Measurements from ENCODE around the gene UROC1. TPM values are rescaled to one million over a fixed set of nuclear protein-coding genes. Genes with fewer than 3 reads are reported as not detected.

The UROC1 gene
- total RNA-seq, 1 experiment from 2014 or later, result not detected

DNA sequence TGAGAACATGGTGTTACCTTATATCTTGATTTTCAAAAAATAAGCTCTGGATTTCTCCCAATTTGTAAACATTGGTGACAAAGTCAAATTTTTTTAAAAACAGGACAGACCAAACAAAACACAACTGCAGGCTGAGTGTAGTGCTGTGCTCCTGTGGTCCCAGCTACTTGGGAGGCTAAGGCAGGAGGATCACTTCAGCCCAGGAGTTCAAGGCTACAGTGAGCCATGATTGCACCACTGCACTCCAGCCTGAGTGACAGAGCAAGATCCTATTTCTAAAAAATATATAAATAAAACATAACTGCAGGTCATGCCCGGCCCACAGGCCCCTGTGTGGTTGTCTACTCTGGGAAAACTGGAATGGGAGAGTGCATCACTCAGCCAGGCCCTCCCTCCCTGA, 37.9 kb downstream of the UROC1 start:
- CTCF ChIA-PET, result no interaction called here
- ATAC-seq, result no peak

More for the DNA sequence above, 37.9 kb downstream of the UROC1 start:
- Histone ChIP-seq H4K20me1 (ENCODE audit: insufficient read depth) (no peaks in the 10 kb centered on the region), H3K9me3 (ENCODE audit: control insufficient read depth in 1 of 2, insufficient read depth in 1 of 2, low read depth in 1 of 2, low read length in 2 of 2) (no peaks in the 10 kb centered on the region), H3K4me2 (ENCODE audit: low read length) (no peak overlapping the region), H3K9me2 (ENCODE audit: insufficient read depth) (no peaks in the 10 kb centered on the region), H3K27me3 (ENCODE audit: insufficient read depth, low read length) (no peaks in the 10 kb centered on the region), H2AFZ (ENCODE audit: low read depth, low read length, poor library complexity, severe bottlenecking) (no peak overlapping the region), H3K4me1 (ENCODE audit: control insufficient read depth in 1 of 2, insufficient read depth in 2 of 2, low read length in 2 of 2) (peaks cover 4 to 10% of the 10 kb centered on the region in 2 experiments; a peak in 3 of 4 replicates), H3K4me3 (replicated peaks in 1 of 2; ENCODE audit: low read depth in 1 of 2, low read length in 2 of 2) (no peak overlapping the region), H3K9ac (ENCODE audit: low read length) (no peak overlapping the region), H3K79me2 (ENCODE audit: insufficient read depth, low read length) (peaks cover 5% of the 10 kb centered on the region), H3K27ac (ENCODE audit: low read depth, low read length) (no peak overlapping the region), H3K36me3 (ENCODE audit: control insufficient read depth in 1 of 2, insufficient read depth in 2 of 2, low read length in 2 of 2) (no peaks in the 10 kb centered on the region)
- ChIA-PET RAD21 (ENCODE audit: low non-redundant PET in 1 of 2, low total read pairs in 2 of 2, uncharacterized antibody in 2 of 2, unreplicated experiment in 2 of 2) (no interaction called here), POLR2A (no interaction called here)
- BruUV-seq (replicated peaks), result no TSS peak
- intact Hi-C loops (cut with micrococcal nuclease), result loop anchor here (10.0 kb wide), 1 partner anchor 225 kb away; no protein-coding TSS in a partner anchor
- TF ChIP-seq, protein P1, sequence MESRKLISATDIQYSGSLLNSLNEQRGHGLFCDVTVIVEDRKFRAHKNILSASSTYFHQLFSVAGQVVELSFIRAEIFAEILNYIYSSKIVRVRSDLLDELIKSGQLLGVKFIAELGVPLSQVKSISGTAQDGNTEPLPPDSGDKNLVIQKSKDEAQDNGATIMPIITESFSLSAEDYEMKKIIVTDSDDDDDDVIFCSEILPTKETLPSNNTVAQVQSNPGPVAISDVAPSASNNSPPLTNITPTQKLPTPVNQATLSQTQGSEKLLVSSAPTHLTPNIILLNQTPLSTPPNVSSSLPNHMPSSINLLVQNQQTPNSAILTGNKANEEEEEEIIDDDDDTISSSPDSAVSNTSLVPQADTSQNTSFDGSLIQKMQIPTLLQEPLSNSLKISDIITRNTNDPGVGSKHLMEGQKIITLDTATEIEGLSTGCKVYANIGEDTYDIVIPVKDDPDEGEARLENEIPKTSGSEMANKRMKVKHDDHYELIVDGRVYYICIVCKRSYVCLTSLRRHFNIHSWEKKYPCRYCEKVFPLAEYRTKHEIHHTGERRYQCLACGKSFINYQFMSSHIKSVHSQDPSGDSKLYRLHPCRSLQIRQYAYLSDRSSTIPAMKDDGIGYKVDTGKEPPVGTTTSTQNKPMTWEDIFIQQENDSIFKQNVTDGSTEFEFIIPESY (IDR thresholded peaks at IDR 0.05; ENCODE audit: extremely low read depth, insufficient replicate concordance, low read length), result no peak
- TF ChIP-seq SIN3A (IDR thresholded peaks at IDR 0.05; ENCODE audit: low read depth), result no peak
- no peak for TF ChIP-seq POLR2AphosphoS5 (IDR thresholded peaks at IDR 0.05; ENCODE audit: low read depth, low read length)
- TF ChIP-seq TCF7L2 (IDR thresholded peaks at IDR 0.05; ENCODE audit: borderline replicate concordance, extremely low read depth, insufficient read depth, insufficient read length), result no peak
- TF ChIP-seq, protein P2, sequence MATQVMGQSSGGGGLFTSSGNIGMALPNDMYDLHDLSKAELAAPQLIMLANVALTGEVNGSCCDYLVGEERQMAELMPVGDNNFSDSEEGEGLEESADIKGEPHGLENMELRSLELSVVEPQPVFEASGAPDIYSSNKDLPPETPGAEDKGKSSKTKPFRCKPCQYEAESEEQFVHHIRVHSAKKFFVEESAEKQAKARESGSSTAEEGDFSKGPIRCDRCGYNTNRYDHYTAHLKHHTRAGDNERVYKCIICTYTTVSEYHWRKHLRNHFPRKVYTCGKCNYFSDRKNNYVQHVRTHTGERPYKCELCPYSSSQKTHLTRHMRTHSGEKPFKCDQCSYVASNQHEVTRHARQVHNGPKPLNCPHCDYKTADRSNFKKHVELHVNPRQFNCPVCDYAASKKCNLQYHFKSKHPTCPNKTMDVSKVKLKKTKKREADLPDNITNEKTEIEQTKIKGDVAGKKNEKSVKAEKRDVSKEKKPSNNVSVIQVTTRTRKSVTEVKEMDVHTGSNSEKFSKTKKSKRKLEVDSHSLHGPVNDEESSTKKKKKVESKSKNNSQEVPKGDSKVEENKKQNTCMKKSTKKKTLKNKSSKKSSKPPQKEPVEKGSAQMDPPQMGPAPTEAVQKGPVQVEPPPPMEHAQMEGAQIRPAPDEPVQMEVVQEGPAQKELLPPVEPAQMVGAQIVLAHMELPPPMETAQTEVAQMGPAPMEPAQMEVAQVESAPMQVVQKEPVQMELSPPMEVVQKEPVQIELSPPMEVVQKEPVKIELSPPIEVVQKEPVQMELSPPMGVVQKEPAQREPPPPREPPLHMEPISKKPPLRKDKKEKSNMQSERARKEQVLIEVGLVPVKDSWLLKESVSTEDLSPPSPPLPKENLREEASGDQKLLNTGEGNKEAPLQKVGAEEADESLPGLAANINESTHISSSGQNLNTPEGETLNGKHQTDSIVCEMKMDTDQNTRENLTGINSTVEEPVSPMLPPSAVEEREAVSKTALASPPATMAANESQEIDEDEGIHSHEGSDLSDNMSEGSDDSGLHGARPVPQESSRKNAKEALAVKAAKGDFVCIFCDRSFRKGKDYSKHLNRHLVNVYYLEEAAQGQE (IDR thresholded peaks at IDR 0.05; ENCODE audit: low read depth), result no peak
- TF ChIP-seq CEBPB (IDR thresholded peaks at IDR 0.05; ENCODE audit: low read depth), result no peak
- TF ChIP-seq SP1 (IDR thresholded peaks at IDR 0.05; ENCODE audit: low read depth), result no peak
- no peak for TF ChIP-seq ZFX (IDR thresholded peaks at IDR 0.05)
- TF ChIP-seq YY1 (IDR thresholded peaks at IDR 0.05; ENCODE audit: extremely low read depth, insufficient replicate concordance, low read depth, low read length), result no peak
- TF ChIP-seq EZH2 (IDR thresholded peaks at IDR 0.05), result no peak
- no peak for TF ChIP-seq POLR2A (IDR thresholded peaks at IDR 0.05; ENCODE audit: borderline replicate concordance, extremely low read depth, insufficient read depth, insufficient read length)
- no peak for TF ChIP-seq ELF1 (IDR thresholded peaks at IDR 0.05; ENCODE audit: borderline replicate concordance, low read depth)
- no peak for DNase-seq (ENCODE audit: low read depth, low spot score)

Data from HCT116 (cell line).